Suprapubic skin (tissue), 4 donors: ENCODE data around the gene ZSCAN20.

Source experiments
- EP300 ChIP-seq: sonication (generic); formaldehyde crosslinking; IDR thresholded peaks from one replicate; pipeline ENCODE4 v1.6.1; 2017; ENCODE audit warnings: antibody characterized with exemption
- POLR2AphosphoS5 ChIP-seq, 3 donors: sonication (generic); formaldehyde crosslinking; IDR thresholded peaks; one replicate each; pipeline ENCODE4 v1.6.1; 2017; ENCODE audit warnings: antibody characterized with exemption in 3 of 3
- TF ChIP-seq, protein P1 (sequence below), 2 donors: fragments of 200-600 bp in 1 of 2; fragments of 450-650 bp in 1 of 2; sonication (generic) in 1 of 2; IDR thresholded peaks; one replicate each; pipeline ENCODE4 v1.5.1; 2016 to 2019; ENCODE audit warnings: antibody characterized with exemption in 2 of 2, mild to moderate bottlenecking in 1 of 2, moderate library complexity in 1 of 2

DNA sequence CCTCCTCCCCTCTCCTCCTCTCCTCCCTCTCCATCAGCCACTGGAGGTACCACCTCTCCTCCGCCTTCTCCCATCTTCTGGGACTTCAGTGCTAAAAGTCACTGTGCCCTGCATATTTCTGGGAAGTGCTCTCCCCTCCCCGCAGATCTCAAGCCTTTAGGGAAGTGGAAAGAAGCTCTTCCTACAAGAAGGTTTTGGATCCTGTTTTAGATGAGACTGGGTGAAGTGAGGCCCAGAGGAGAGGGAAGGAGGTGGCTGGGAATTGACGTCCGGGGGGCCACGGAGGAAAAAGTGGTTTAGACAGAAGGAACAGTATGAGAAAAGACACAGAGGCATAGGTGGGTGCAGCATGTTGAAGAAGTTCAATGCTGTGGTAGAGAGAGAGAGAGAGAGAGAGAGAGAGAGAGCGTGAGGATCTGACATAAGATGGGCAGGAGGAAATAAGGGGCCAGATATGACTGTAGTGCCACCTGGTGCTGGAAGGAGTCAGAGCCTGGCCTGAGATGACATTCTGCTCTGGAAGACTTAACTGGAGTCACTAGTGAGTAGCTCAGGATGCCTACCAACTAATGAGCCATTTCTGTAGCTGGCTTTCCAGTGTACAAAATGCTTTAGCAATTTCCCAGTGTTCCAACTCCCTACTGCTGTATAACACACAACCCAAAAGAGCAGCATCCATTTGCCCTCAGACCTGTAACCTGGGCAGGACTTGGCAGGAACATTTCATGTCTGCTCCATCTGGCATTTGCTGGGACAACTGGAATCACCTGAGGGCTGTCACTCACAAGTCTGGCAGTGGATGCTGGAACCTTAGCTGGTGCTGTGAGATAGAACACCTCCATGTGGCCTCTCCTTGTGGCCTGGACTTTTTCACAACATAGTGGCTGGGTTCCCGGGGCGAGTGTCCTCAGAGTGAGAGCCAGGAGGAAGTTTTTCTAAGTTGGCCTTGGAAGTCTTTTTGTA is 16.6 kb upstream of the ZSCAN20 start:
- TF ChIP-seq, protein P1, sequence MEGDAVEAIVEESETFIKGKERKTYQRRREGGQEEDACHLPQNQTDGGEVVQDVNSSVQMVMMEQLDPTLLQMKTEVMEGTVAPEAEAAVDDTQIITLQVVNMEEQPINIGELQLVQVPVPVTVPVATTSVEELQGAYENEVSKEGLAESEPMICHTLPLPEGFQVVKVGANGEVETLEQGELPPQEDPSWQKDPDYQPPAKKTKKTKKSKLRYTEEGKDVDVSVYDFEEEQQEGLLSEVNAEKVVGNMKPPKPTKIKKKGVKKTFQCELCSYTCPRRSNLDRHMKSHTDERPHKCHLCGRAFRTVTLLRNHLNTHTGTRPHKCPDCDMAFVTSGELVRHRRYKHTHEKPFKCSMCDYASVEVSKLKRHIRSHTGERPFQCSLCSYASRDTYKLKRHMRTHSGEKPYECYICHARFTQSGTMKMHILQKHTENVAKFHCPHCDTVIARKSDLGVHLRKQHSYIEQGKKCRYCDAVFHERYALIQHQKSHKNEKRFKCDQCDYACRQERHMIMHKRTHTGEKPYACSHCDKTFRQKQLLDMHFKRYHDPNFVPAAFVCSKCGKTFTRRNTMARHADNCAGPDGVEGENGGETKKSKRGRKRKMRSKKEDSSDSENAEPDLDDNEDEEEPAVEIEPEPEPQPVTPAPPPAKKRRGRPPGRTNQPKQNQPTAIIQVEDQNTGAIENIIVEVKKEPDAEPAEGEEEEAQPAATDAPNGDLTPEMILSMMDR (IDR thresholded peaks at IDR 0.05): peak; percentile 11 to 36
- TF ChIP-seq EP300: no peak
- no peak for TF ChIP-seq POLR2AphosphoS5 (IDR thresholded peaks at IDR 0.05)
